Measurements from ENCODE around the gene LPCAT4.

Gene LPCAT4

DNA sequence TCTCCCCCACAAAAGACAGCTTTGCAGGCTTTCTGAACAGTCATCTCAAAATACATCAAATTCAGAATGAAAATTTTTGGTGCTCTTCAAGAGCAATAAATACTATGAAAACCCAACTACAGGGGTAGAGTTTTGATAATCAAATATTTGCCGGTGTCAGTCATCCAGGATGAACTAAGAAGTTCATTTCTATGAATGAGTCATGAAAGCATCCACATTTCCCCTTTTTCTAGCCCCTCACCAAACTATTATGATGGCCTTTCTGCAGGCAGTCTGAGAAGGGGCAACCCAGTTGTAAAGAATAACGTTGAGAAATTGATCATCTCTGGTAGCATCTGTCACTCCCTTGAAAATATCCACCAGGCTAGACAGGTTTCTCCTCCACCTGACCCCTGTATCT, 3.1 kb upstream of the LPCAT4 start:
- Histone ChIP-seq H3F3A (ENCODE audit: control insufficient read depth, insufficient read depth) (peaks cover 18% of the 10 kb centered on the region), H3K9me3 (ENCODE audit: control insufficient read depth, insufficient read depth, low read length) (no peaks in the 10 kb centered on the region), H3K4me3 (ENCODE audit: low read length) (0 out of 2 replicates have a peak overlapping the region, but pooled peaks have one; percentile 3), H3K27ac (ENCODE audit: low read depth, low read length) (no peak overlapping the region), H3K4me1 (ENCODE audit: control insufficient read depth, low read length) (peaks cover 44% of the 10 kb centered on the region), H4K20me1 (ENCODE audit: control insufficient read depth, insufficient read depth, low read depth, low read length) (0 out of 2 replicates have a peak, but pooled peaks cover 4% of the 10 kb centered on the region), H3K27me3 (ENCODE audit: control insufficient read depth, low read length) (no peaks in the 10 kb centered on the region), H3K9me2 (replicated peaks; ENCODE audit: control insufficient read depth, low read length) (no peaks in the 10 kb centered on the region), H3K79me2 (ENCODE audit: control insufficient read depth, low read length) (peaks cover 18% of the 10 kb centered on the region), H3K36me3 (ENCODE audit: control insufficient read depth, low read length) (peaks cover 3% of the 10 kb centered on the region; the same call in 1 of the 2 replicates), H3K4me2 (ENCODE audit: low read length) (peak overlapping the region; percentile 95)
- TF ChIP-seq, protein P1, sequence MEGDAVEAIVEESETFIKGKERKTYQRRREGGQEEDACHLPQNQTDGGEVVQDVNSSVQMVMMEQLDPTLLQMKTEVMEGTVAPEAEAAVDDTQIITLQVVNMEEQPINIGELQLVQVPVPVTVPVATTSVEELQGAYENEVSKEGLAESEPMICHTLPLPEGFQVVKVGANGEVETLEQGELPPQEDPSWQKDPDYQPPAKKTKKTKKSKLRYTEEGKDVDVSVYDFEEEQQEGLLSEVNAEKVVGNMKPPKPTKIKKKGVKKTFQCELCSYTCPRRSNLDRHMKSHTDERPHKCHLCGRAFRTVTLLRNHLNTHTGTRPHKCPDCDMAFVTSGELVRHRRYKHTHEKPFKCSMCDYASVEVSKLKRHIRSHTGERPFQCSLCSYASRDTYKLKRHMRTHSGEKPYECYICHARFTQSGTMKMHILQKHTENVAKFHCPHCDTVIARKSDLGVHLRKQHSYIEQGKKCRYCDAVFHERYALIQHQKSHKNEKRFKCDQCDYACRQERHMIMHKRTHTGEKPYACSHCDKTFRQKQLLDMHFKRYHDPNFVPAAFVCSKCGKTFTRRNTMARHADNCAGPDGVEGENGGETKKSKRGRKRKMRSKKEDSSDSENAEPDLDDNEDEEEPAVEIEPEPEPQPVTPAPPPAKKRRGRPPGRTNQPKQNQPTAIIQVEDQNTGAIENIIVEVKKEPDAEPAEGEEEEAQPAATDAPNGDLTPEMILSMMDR (IDR thresholded peaks at IDR 0.05; ENCODE audit: low read depth, low read length, poor library complexity, severe bottlenecking): no peak
- TF ChIP-seq EZH2phosphoT487 (IDR thresholded peaks at IDR 0.05; ENCODE audit: borderline replicate concordance, low read length): no peak

DNA sequence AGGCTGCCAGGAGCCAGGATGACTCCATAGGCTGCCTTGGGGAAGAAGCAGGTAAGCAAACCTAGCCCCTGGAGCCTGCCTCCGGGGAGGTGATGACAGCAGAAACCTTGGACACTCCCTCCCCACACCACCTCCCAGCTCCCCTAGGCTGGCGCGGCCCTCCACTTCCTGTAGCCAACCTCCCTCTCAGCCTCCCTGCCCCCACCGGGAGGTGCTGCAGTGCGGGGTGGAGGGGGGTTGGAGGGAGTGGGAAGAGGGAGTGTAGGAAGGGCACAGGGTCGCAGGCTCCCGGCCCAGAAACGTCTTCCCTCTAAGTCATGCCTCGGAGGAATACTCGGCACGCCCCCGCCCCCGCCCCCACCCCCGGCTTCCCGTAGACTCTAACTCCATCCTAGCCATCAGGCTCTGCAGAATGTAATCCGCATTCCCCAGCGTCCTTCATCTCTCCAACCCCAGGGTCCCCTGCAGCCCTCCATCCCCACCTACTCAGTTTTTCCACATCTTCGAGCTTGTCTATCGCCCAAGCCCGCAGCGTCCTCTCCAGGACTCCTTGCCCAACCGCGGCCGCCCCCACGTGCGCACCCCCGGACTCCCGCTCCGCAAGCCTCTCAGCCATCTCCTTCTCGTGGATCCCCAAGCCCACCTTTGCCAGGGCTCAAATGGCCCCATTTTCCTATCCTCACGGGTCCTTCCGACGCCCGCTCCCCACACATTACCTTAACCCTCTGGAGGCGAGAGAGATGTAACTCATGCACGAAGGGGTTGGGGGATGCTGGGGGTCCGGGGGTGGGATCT, 528 bp downstream of the LPCAT4 start:
- Histone ChIP-seq H3K36me3 (ENCODE audit: control insufficient read depth, low read length) (peaks cover 26% of the 10 kb centered on the region), H3K4me3 (ENCODE audit: low read length) (peak overlapping the region; percentile 87), H3F3A (ENCODE audit: control insufficient read depth, insufficient read depth) (peaks cover 18% of the 10 kb centered on the region), H3K9me2 (replicated peaks; ENCODE audit: control insufficient read depth, low read length) (no peaks in the 10 kb centered on the region), H4K20me1 (ENCODE audit: control insufficient read depth, insufficient read depth, low read depth, low read length) (0 out of 2 replicates have a peak, but pooled peaks cover 4% of the 10 kb centered on the region), H3K27ac (ENCODE audit: low read depth, low read length) (peak overlapping the region; percentile 50), H3K4me2 (ENCODE audit: low read length) (peak overlapping the region; percentile 97), H3K4me1 (ENCODE audit: control insufficient read depth, low read length) (peaks cover 45% of the 10 kb centered on the region), H3K27me3 (ENCODE audit: control insufficient read depth, low read length) (no peaks in the 10 kb centered on the region), H3K79me2 (ENCODE audit: control insufficient read depth, low read length) (peaks cover 23% of the 10 kb centered on the region), H3K9me3 (ENCODE audit: control insufficient read depth, insufficient read depth, low read length) (no peaks in the 10 kb centered on the region)
- no peak for TF ChIP-seq EZH2phosphoT487 (IDR thresholded peaks at IDR 0.05; ENCODE audit: borderline replicate concordance, low read length)
- TF ChIP-seq, protein P1 (IDR thresholded peaks at IDR 0.05; ENCODE audit: low read depth, low read length, poor library complexity, severe bottlenecking): no peak

DNA sequence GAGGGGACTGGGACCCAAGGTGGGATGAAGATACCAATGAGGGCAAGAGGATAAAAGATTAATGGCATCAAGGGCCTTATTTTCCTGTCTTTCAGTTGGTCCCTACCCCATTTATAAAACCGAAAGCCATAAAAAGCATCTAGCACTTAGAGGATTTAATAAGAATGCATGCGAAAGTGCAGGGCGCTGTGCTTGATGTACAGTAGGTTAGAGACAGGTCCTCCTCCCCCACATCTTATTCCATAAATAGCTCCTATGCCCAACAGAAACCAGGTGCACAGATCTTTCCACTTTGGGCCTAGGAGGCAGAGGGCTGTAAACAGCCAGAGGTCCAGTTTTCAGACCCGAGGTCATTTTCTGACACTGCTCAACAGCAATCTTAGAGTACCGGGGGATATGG, 1.2 kb downstream of the LPCAT4 start:
- Histone ChIP-seq H3K27ac (ENCODE audit: low read depth, low read length) (0 out of 2 replicates have a peak overlapping the region, but pooled peaks have one; percentile 50), H3K79me2 (ENCODE audit: control insufficient read depth, low read length) (peaks cover 23% of the 10 kb centered on the region), H3K4me1 (ENCODE audit: control insufficient read depth, low read length) (peaks cover 44% of the 10 kb centered on the region)

More for the DNA sequence above, 1.2 kb downstream of the LPCAT4 start:
- Histone ChIP-seq H3K4me2 (ENCODE audit: low read length) (peak overlapping the region; percentile 97), H3K27me3 (ENCODE audit: control insufficient read depth, low read length) (no peaks in the 10 kb centered on the region), H3F3A (ENCODE audit: control insufficient read depth, insufficient read depth) (peaks cover 18% of the 10 kb centered on the region), H3K36me3 (ENCODE audit: control insufficient read depth, low read length) (peaks cover 32% of the 10 kb centered on the region), H3K4me3 (ENCODE audit: low read length) (peak overlapping the region; percentile 87), H3K9me2 (replicated peaks; ENCODE audit: control insufficient read depth, low read length) (no peaks in the 10 kb centered on the region), H4K20me1 (ENCODE audit: control insufficient read depth, insufficient read depth, low read depth, low read length) (0 out of 2 replicates have a peak, but pooled peaks cover 4% of the 10 kb centered on the region), H3K9me3 (ENCODE audit: control insufficient read depth, insufficient read depth, low read length) (no peaks in the 10 kb centered on the region)
- TF ChIP-seq EZH2phosphoT487 (IDR thresholded peaks at IDR 0.05; ENCODE audit: borderline replicate concordance, low read length): no peak
- TF ChIP-seq, protein P1 (IDR thresholded peaks at IDR 0.05; ENCODE audit: low read depth, low read length, poor library complexity, severe bottlenecking): no peak

Data from DOHH2 (cell line).